HepG2 (cell line): ENCODE measurements around the gene ENO3. TPM values are rescaled to one million over a fixed set of nuclear protein-coding genes. Genes with fewer than 3 reads are reported as not detected.

Experiments
- ATAC-seq: fragments of 200-7000 bp; cut with Tn5 transposase; 3 replicates; pipeline ENCODE4 v1.9.1; 2020; ENCODE audit warnings: mild to moderate bottlenecking, moderate library complexity
- BruUV-seq: library from RNA; stranded (reverse); fragments of 400-500 nt; replicated peaks from 2 replicates; lab custom pipeline; 2021; lab: Mats Ljungman, UMichigan
- CTCF ChIA-PET: fragments of 300-600 bp; formaldehyde crosslinking; extraction: SDS; loops from one replicate; lab custom pipeline; 2021; ENCODE audit warnings: low total read pairs, inconsistent platforms, low intra/inter-chr PET ratio; lab: Yijun Ruan, JAX
- POLR2A ChIA-PET: fragments of 350-600 bp; sonication (Branson Sonifier 250); formaldehyde crosslinking; loops from one replicate; lab custom pipeline; 2020; ENCODE audit warnings: antibody characterized with exemption, inconsistent platforms; lab: Yijun Ruan, JAX
- DNase-seq: peaks from one replicate; pipeline ENCODE4 v3.0.0-alpha.2; 2015; ENCODE audit warnings: low spot score
- FAIRE-seq: peaks from 3 replicates; lab custom pipeline; 2011; peaks lifted over from hg19 to GRCh38; lab: Jason Lieb, UNC
- H2AFZ ChIP-seq: one replicate; pipeline ENCODE4 v1.6.1; 2011; ENCODE audit warnings: low read length, inconsistent platforms
- H3K27ac ChIP-seq: fragments of 300-600 bp; 3 replicates; pipeline ENCODE4 v1.8.0; 2011; ENCODE audit warnings: mixed run types, mild to moderate bottlenecking, mixed read lengths, low read length, inconsistent platforms; ENCODE audit not compliant: insufficient read depth; ENCODE audit errors: extremely low read length
- H3K27me3 ChIP-seq, 2 experiments: fragments of 200-600 bp in 1 of 2; 2 replicates in 1 of 2; 3 replicates in 1 of 2; pipeline versions ENCODE4 v1.6.0 to v1.8.0; 2011; ENCODE audit warnings: low read length in 2 of 2, mild to moderate bottlenecking in 2 of 2, moderate library complexity in 2 of 2, inconsistent platforms in 1 of 2; ENCODE audit not compliant: insufficient read depth in 2 of 2, control insufficient read depth in 1 of 2
- H3K36me3 ChIP-seq, 2 experiments: fragments of 200-600 bp in 1 of 2; replicated peaks in 1 of 2; 2 replicates in 1 of 2; 3 replicates in 1 of 2; pipeline versions ENCODE4 v1.5.1 to v1.8.0; 2011; ENCODE audit warnings: low read length in 2 of 2, inconsistent platforms in 1 of 2; ENCODE audit not compliant: insufficient read depth in 2 of 2, control insufficient read depth in 1 of 2
- H3K4me1 ChIP-seq: 2 replicates; pipeline ENCODE4 v1.5.1; 2012; ENCODE audit warnings: low read length, inconsistent platforms; ENCODE audit not compliant: insufficient read depth
- H3K4me2 ChIP-seq: 2 replicates; pipeline ENCODE4 v1.6.0; 2011; ENCODE audit warnings: low read depth, low read length, inconsistent platforms
- H3K4me3 ChIP-seq, 3 experiments: fragments of 200-600 bp in 1 of 3; sonication (generic), shearing (Covaris generic) in 1 of 3; replicated peaks in 1 of 3; 2 replicates each; pipeline ENCODE4 v1.5.1; 2011 to 2016; ENCODE audit warnings: low read length in 3 of 3, inconsistent platforms in 2 of 3, low read depth in 2 of 3, mild to moderate bottlenecking in 2 of 3, control low read depth in 1 of 3, mixed read lengths in 1 of 3; ENCODE audit not compliant: insufficient read depth in 1 of 3
- H3K79me2 ChIP-seq: one replicate; pipeline ENCODE4 v1.6.1; 2011; ENCODE audit warnings: low read length, inconsistent platforms; ENCODE audit not compliant: insufficient read depth
- H3K9ac ChIP-seq: 2 replicates; pipeline ENCODE4 v1.6.0; 2011; ENCODE audit warnings: mild to moderate bottlenecking, low read depth, low read length, inconsistent platforms; ENCODE audit not compliant: insufficient read depth
- H3K9me3 ChIP-seq: 2 replicates; pipeline ENCODE4 v1.5.1; 2012; ENCODE audit warnings: mild to moderate bottlenecking, low read length
- H4K20me1 ChIP-seq: 2 replicates; pipeline ENCODE4 v1.6.0; 2011; ENCODE audit warnings: inconsistent platforms, mild to moderate bottlenecking, low read length, moderate library complexity; ENCODE audit not compliant: insufficient read depth
- AGO2 ChIP-seq: fragments of 200-400 bp; formaldehyde crosslinking; optimal IDR thresholded peaks from 2 replicates; pipeline ENCODE3; 2017; ENCODE audit warnings: mild to moderate bottlenecking, low read depth, low read length, moderate library complexity
- AKAP8 ChIP-seq: sonication (generic); formaldehyde crosslinking; IDR thresholded peaks from 2 replicates; pipeline ENCODE4 v1.5.1; 2020; ENCODE audit warnings: mild to moderate bottlenecking, missing genetic modification reagents
- FOXM1 ChIP-seq: sonication (generic); formaldehyde crosslinking; IDR thresholded peaks from 2 replicates; pipeline ENCODE4 v1.5.0; 2020; ENCODE audit warnings: missing genetic modification reagents
- MED1 ChIP-seq: sonication (generic); formaldehyde crosslinking; IDR thresholded peaks from 2 replicates; pipeline ENCODE4 v1.4.0; 2020; ENCODE audit warnings: missing genetic modification reagents
- RBFOX2 ChIP-seq: fragments of 200-400 bp; formaldehyde crosslinking; IDR thresholded peaks from 2 replicates; pipeline ENCODE4 v1.6.1; 2017; ENCODE audit warnings: low read depth, mild to moderate bottlenecking, low read length
- RBM22 ChIP-seq: fragments of 200-400 bp; formaldehyde crosslinking; optimal IDR thresholded peaks from 2 replicates; pipeline ENCODE3; 2017; ENCODE audit warnings: mild to moderate bottlenecking, low read length, moderate library complexity
- TARDBP ChIP-seq: sonication (generic); formaldehyde crosslinking; IDR thresholded peaks from 2 replicates; pipeline ENCODE4 v1.8.0; 2022; ENCODE audit warnings: mild to moderate bottlenecking, missing genetic modification reagents
- ZBTB14 ChIP-seq: sonication (generic); formaldehyde crosslinking; IDR thresholded peaks from 2 replicates; pipeline ENCODE4 v1.4.0; 2020; ENCODE audit warnings: missing genetic modification reagents
- ZFP36L2 ChIP-seq: sonication (generic); formaldehyde crosslinking; IDR thresholded peaks from 2 replicates; pipeline ENCODE4 v1.4.0; 2020; ENCODE audit warnings: missing genetic modification reagents
- ZNF251 ChIP-seq: sonication (generic); formaldehyde crosslinking; IDR thresholded peaks from 2 replicates; pipeline ENCODE4 v1.9.0; 2021; ENCODE audit warnings: mild to moderate bottlenecking, missing genetic modification reagents
- ZNF318 ChIP-seq: sonication (generic); formaldehyde crosslinking; IDR thresholded peaks from 2 replicates; pipeline ENCODE4 v1.4.0; 2020; ENCODE audit warnings: mild to moderate bottlenecking, missing genetic modification reagents
- ZNF432 ChIP-seq: sonication (generic); formaldehyde crosslinking; IDR thresholded peaks from 2 replicates; pipeline ENCODE4 v1.5.0; 2020; ENCODE audit warnings: missing genetic modification reagents, mild to moderate bottlenecking, borderline replicate concordance
- ZNF550 ChIP-seq: sonication (generic); formaldehyde crosslinking; IDR thresholded peaks from 2 replicates; pipeline ENCODE4 v1.4.0; 2020; ENCODE audit warnings: mild to moderate bottlenecking, missing genetic modification reagents, borderline replicate concordance
- ZNF776 ChIP-seq: sonication (generic); formaldehyde crosslinking; IDR thresholded peaks from 2 replicates; pipeline ENCODE4 v1.4.0; 2020; ENCODE audit warnings: mild to moderate bottlenecking, missing genetic modification reagents
- WGBS: methylation state at CpG from one replicate; pipeline ENCODE4 v1.1.6; 2017; ENCODE audit warnings: low lambda C conversion rate; 5-methylcytosine and 5-hydroxymethylcytosine counted together
- in situ Hi-C: cut with HindIII; loops from 2 replicates; pipeline ENCODE4 v1.10.0; 2017; ENCODE audit warnings: low pct_unique_long_range_greater_than_20kb; ENCODE audit not compliant: extremely low pct_ligation_motif_present
- intact Hi-C: fragments of 100-400 bp; cut with micrococcal nuclease; formaldehyde crosslinking; loops from one replicate; pipeline ENCODE4 v1.10.0; 2022; ENCODE audit not compliant: unreplicated experiment
- polyA plus RNA-seq, 8 experiments: library from polyadenylated mRNA; depleted of rRNA in 3 of 8; stranded (reverse) in 7 of 8; unstranded in 1 of 8; fragments of >200 nt; fragmentation: Illumina TruSeq in 4 of 8; extraction: Trizol in 4 of 8; gene quantifications; 2 replicates each; pipeline versions ENCODE4 v1.2.1 to v1.2.3, GENCODE V29; 2011 to 2016; ENCODE audit warnings: low read depth in 4 of 8, missing spikeins in 1 of 8, mixed read lengths in 1 of 8; ENCODE audit not compliant: insufficient read depth in 1 of 8
- total RNA-seq, 5 experiments: library from RNA; depleted of rRNA; stranded (reverse); fragments of >200 nt; fragmentation: Illumina TruSeq; extraction: Trizol; gene quantifications; 2 replicates each; pipeline ENCODE4 v1.2.3, GENCODE V29; 2016; ENCODE audit warnings: low read depth in 1 of 5
- TF ChIP-seq, protein P1 (sequence below): sonication (generic); formaldehyde crosslinking; IDR thresholded peaks from 2 replicates; pipeline ENCODE4 v1.8.0; 2022; ENCODE audit warnings: missing genetic modification reagents, mild to moderate bottlenecking, borderline replicate concordance

The ENO3 gene
- total and polyA plus RNA-seq, 2 of the 13 experiments (the other 11 are each of a cell fraction or from before 2014, with no cell fraction given): 59.8 to 69.8 TPM

GRCh38 chr17:4972322-4972721 is 21.4 kb downstream of the ENO3 start:
- Histone ChIP-seq H3K4me3 (no peak overlapping the region), H3K9ac (no peak overlapping the region), H3K4me2 (no peak overlapping the region), H3K27me3 (no peaks in the 10 kb centered on the region; a peak in 1 of 5 replicates), H3K4me1 (peaks cover 27% of the 10 kb centered on the region), H4K20me1 (no peaks in the 10 kb centered on the region), H3K36me3 (peaks cover under 1 to 13% of the 10 kb centered on the region in 2 experiments), H3K79me2 (peaks cover 21% of the 10 kb centered on the region), H3K27ac (no peak overlapping the region), H2AFZ (no peak overlapping the region), H3K9me3 (no peaks in the 10 kb centered on the region)
- CTCF ChIA-PET: no interaction called here
- intact Hi-C loops: no loop called here
- DNase-seq (no peak), ATAC-seq (no peak), FAIRE-seq (no peak)
- in situ Hi-C loops: no loop called here
- POLR2A ChIA-PET: interaction anchor here (1.4 to 6.6 kb wide), 3 partner anchors 32 to 63 kb away, joined by 5 to 103 read pairs (median 10); partner anchors contain the start of genes RNF167 and SLC25A11
- 96% methylated on average over 12 of the region's 12 CpGs for WGBS
- BruUV-seq: no TSS peak
- TF ChIP-seq ZNF251 (no peak), ZNF550 (CRISPR knock-in tag) (no peak), MED1 (no peak), RBM22 (peak; percentile 71), AKAP8 (peak; percentile 34; the same call in 1 of the 2 replicates), AGO2 (peak; percentile 85), ZFP36L2 (CRISPR knock-in tag) (no peak), ZNF318 (CRISPR knock-in tag) (no peak), FOXM1 (CRISPR knock-in tag) (no peak), ZNF432 (CRISPR knock-in tag) (no peak), RBFOX2 (peak; percentile 53; the same call in 1 of the 2 replicates), ZBTB14 (CRISPR knock-in tag) (no peak), TARDBP (CRISPR knock-in tag) (no peak), ZNF776 (no peak)
- TF ChIP-seq, protein P1, sequence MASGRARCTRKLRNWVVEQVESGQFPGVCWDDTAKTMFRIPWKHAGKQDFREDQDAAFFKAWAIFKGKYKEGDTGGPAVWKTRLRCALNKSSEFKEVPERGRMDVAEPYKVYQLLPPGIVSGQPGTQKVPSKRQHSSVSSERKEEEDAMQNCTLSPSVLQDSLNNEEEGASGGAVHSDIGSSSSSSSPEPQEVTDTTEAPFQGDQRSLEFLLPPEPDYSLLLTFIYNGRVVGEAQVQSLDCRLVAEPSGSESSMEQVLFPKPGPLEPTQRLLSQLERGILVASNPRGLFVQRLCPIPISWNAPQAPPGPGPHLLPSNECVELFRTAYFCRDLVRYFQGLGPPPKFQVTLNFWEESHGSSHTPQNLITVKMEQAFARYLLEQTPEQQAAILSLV (CRISPR knock-in tag): no peak
